ENCODE measurements around the gene OXSM.

DNA sequence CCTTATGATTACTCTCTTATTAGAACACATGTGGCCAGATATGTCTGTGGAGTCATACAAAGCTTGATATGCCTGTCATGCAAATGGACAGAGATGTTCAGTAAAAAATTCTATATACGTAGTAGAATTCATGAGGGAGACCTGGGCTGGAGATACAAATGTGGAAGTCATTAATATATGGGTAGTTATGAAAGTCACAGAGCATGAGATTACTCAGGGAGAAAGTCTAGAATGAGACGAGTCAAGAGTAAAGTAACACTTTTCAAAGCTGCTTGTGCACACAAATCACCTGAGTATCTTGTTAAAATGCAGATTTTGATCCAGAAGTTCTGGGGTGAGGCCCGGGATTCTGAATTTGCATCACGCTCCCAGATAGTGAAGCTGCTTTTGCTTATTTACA lies 28.4 kb downstream of the OXSM start:
- TF ChIP-seq, protein P1, sequence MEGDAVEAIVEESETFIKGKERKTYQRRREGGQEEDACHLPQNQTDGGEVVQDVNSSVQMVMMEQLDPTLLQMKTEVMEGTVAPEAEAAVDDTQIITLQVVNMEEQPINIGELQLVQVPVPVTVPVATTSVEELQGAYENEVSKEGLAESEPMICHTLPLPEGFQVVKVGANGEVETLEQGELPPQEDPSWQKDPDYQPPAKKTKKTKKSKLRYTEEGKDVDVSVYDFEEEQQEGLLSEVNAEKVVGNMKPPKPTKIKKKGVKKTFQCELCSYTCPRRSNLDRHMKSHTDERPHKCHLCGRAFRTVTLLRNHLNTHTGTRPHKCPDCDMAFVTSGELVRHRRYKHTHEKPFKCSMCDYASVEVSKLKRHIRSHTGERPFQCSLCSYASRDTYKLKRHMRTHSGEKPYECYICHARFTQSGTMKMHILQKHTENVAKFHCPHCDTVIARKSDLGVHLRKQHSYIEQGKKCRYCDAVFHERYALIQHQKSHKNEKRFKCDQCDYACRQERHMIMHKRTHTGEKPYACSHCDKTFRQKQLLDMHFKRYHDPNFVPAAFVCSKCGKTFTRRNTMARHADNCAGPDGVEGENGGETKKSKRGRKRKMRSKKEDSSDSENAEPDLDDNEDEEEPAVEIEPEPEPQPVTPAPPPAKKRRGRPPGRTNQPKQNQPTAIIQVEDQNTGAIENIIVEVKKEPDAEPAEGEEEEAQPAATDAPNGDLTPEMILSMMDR (IDR thresholded peaks at IDR 0.05), result no peak
- no peak for TF ChIP-seq POLR2AphosphoS5 (IDR thresholded peaks at IDR 0.05)
